K562 (cell line): ENCODE data around the gene CDC14B.

Experiments used
- ARHGAP35 ChIP-seq: fragments of 450-650 bp; IDR thresholded peaks from 2 replicates; pipeline ENCODE4 v1.6.1; 2018; ENCODE audit not compliant: partially characterized antibody
- CHD1 ChIP-seq: fragments of 200-600 bp; sonication (generic); IDR thresholded peaks from one replicate; pipeline ENCODE4 v1.6.1; 2012; ENCODE audit warnings: mild to moderate bottlenecking, moderate library complexity, low read length, inconsistent platforms
- MIER1 ChIP-seq: fragments of 450-650 bp; IDR thresholded peaks from 2 replicates; pipeline ENCODE4 v1.6.1; 2016; ENCODE audit warnings: antibody characterized with exemption, mild to moderate bottlenecking, low read depth
- SAFB2 ChIP-seq: fragments of 200-400 bp; formaldehyde crosslinking; IDR thresholded peaks from 2 replicates; pipeline ENCODE4 v1.6.1; 2018; ENCODE audit warnings: borderline replicate concordance, low read length, low read depth, moderate library complexity; ENCODE audit not compliant: severe bottlenecking
- TCFL5 ChIP-seq: fragments of 250-450 bp; sonication (Bioruptor Pico); conservative IDR thresholded peaks from 2 replicates; pipeline ENCODE4 v1.6.1; 2021; ENCODE audit warnings: mild to moderate bottlenecking, moderate library complexity, matching md5 sums
- ZBTB7A ChIP-seq: IDR thresholded peaks from 2 replicates; pipeline ENCODE4 v1.6.1; 2011; ENCODE audit warnings: low read depth, mild to moderate bottlenecking, low read length, moderate library complexity, borderline replicate concordance; ENCODE audit not compliant: control insufficient read depth
- TF ChIP-seq, protein P1 (sequence below), 3 experiments: IDR thresholded peaks in 2 of 3; conservative IDR thresholded peaks in 1 of 3; 2 replicates each; pipeline ENCODE4 v1.5.1; 2011 to 2012; ENCODE audit warnings: low read length in 3 of 3, mild to moderate bottlenecking in 3 of 3, control low read depth in 2 of 3, improper control_type of control experiment in 1 of 3, inconsistent platforms in 1 of 3, low read depth in 1 of 3, mixed read lengths in 1 of 3, moderate library complexity in 1 of 3; ENCODE audit not compliant: insufficient read depth in 2 of 3
- TF ChIP-seq, protein P2 (sequence below): sonication (generic); formaldehyde crosslinking; IDR thresholded peaks from 2 replicates; pipeline ENCODE4 v1.8.0; 2023; ENCODE audit warnings: mild to moderate bottlenecking, missing genetic modification reagents

DNA sequence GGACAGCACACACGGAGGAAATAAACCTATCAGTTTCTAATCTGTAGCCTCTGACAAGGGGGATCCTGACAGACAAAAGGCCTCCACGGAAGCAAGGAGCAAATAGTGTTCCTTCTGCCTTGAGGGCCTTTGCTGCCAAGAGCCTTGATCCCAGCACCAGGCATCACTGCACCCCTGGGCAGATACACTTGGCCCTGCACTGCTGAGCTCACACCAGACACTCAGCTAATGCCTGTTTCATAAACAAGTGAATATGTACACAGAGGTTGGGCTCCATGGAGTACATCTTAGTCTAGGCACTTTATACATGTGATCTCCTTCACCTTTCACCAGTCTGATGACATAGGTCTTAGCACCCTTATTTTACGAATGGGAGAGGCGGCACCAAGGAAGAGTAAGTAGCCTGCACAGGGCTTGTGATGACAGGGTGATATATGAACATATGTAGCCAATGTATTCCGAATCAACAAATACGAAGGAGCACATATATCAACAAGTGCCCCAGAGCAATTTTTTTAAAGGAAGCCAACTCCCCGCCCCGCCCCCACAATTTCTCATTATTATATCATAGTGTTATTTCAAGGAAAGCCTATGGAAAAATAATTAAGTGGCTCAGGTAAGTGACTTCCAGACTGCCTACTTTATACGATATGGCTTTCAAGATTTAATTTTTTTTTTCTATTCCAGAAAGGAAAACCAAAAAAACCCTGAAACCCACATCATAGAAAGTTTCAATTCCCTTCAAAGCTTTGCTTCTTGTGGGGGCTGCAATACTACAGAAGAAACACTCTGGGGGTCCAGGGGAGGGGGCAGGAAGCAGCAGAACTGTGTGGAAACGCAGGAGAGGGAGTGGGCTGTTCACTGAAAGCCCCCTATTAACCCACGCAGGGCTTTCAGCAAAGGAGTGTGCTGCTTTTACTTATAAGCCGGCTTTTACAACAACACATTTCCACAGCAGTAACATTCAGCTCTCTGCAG lies 32.0 kb downstream of the CDC14B start:
- TF ChIP-seq, protein P1, sequence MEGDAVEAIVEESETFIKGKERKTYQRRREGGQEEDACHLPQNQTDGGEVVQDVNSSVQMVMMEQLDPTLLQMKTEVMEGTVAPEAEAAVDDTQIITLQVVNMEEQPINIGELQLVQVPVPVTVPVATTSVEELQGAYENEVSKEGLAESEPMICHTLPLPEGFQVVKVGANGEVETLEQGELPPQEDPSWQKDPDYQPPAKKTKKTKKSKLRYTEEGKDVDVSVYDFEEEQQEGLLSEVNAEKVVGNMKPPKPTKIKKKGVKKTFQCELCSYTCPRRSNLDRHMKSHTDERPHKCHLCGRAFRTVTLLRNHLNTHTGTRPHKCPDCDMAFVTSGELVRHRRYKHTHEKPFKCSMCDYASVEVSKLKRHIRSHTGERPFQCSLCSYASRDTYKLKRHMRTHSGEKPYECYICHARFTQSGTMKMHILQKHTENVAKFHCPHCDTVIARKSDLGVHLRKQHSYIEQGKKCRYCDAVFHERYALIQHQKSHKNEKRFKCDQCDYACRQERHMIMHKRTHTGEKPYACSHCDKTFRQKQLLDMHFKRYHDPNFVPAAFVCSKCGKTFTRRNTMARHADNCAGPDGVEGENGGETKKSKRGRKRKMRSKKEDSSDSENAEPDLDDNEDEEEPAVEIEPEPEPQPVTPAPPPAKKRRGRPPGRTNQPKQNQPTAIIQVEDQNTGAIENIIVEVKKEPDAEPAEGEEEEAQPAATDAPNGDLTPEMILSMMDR (IDR thresholded peaks at IDR 0.05 in 2 of 3, conservative IDR thresholded peaks at IDR 0.05 in 1 of 3; ENCODE audit: insufficient read depth in 2 of 3, low read depth in 1 of 3, low read length in 3 of 3) = no peak
- TF ChIP-seq, protein P2, sequence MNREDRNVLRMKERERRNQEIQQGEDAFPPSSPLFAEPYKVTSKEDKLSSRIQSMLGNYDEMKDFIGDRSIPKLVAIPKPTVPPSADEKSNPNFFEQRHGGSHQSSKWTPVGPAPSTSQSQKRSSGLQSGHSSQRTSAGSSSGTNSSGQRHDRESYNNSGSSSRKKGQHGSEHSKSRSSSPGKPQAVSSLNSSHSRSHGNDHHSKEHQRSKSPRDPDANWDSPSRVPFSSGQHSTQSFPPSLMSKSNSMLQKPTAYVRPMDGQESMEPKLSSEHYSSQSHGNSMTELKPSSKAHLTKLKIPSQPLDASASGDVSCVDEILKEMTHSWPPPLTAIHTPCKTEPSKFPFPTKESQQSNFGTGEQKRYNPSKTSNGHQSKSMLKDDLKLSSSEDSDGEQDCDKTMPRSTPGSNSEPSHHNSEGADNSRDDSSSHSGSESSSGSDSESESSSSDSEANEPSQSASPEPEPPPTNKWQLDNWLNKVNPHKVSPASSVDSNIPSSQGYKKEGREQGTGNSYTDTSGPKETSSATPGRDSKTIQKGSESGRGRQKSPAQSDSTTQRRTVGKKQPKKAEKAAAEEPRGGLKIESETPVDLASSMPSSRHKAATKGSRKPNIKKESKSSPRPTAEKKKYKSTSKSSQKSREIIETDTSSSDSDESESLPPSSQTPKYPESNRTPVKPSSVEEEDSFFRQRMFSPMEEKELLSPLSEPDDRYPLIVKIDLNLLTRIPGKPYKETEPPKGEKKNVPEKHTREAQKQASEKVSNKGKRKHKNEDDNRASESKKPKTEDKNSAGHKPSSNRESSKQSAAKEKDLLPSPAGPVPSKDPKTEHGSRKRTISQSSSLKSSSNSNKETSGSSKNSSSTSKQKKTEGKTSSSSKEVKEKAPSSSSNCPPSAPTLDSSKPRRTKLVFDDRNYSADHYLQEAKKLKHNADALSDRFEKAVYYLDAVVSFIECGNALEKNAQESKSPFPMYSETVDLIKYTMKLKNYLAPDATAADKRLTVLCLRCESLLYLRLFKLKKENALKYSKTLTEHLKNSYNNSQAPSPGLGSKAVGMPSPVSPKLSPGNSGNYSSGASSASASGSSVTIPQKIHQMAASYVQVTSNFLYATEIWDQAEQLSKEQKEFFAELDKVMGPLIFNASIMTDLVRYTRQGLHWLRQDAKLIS = no peak
- TF ChIP-seq CHD1 = no peak
- no peak for TF ChIP-seq TCFL5
- TF ChIP-seq ARHGAP35 = no peak
- TF ChIP-seq MIER1 = no peak
- no peak for TF ChIP-seq ZBTB7A
- TF ChIP-seq SAFB2 = no peak
